Gastroesophageal sphincter (tissue), 4 donors: ENCODE results near the gene RHOV. TPM values are rescaled to one million over a fixed set of nuclear protein-coding genes. Genes with fewer than 3 reads are reported as not detected.

Experiments used
- ATAC-seq: fragments of 150-250 bp; one replicate; pipeline ENCODE4 v1.9.1; 2016; ENCODE audit warnings: mild to moderate bottlenecking, moderate library complexity
- H3K27ac ChIP-seq, 4 donors: fragments of 200-600 bp; sonication (generic) in 3 of 4; 1 replicate in 3 of 4; 2 replicates in 1 of 4; pipeline ENCODE4 v1.5.1; 2016 to 2019
- H3K27me3 ChIP-seq: fragments of 200-600 bp; sonication (generic); one replicate; pipeline ENCODE4 v1.5.1; 2019
- H3K36me3 ChIP-seq, 2 donors: fragments of 200-600 bp; sonication (generic); one replicate each; pipeline ENCODE4 v1.5.1; 2019; ENCODE audit warnings: control low read depth in 1 of 2
- H3K4me1 ChIP-seq, 3 donors: fragments of 200-600 bp; sonication (generic); 1 replicate in 2 of 3; 2 replicates in 1 of 3; pipeline ENCODE4 v1.5.1; 2016 to 2019; ENCODE audit warnings: control low read depth in 2 of 3
- H3K4me3 ChIP-seq, 2 donors: fragments of 200-600 bp; sonication (generic); one replicate each; pipeline ENCODE4 v1.5.1; 2019; ENCODE audit warnings: mild to moderate bottlenecking in 1 of 2, moderate library complexity in 1 of 2
- H3K9me3 ChIP-seq, 3 donors: fragments of 200-600 bp; sonication (generic); one replicate each; pipeline ENCODE4 v1.5.1; 2017 to 2019; ENCODE audit warnings: control low read depth in 2 of 3
- EP300 ChIP-seq: sonication (generic); formaldehyde crosslinking; IDR thresholded peaks from one replicate; pipeline ENCODE4 v1.6.1; 2017; ENCODE audit warnings: antibody characterized with exemption, mild to moderate bottlenecking
- POLR2A ChIP-seq, 2 donors: fragments of 450-650 bp; IDR thresholded peaks; one replicate each; pipeline ENCODE4 v1.6.1; 2017; ENCODE audit warnings: antibody characterized with exemption in 2 of 2, mild to moderate bottlenecking in 2 of 2, moderate library complexity in 1 of 2
- POLR2AphosphoS5 ChIP-seq: sonication (generic); formaldehyde crosslinking; IDR thresholded peaks from one replicate; pipeline ENCODE4 v1.6.1; 2017; ENCODE audit warnings: antibody characterized with exemption
- WGBS, 2 donors: methylation state at CpG; one replicate each; pipeline ENCODE4 v1.1.5; 2018; ENCODE audit warnings: low coverage in 1 of 2; 5-methylcytosine and 5-hydroxymethylcytosine counted together
- total RNA-seq, 4 donors: library from RNA; depleted of rRNA; stranded (reverse); fragments of >200 nt; gene quantifications; one replicate each; pipeline ENCODE4 v1.1.0, GENCODE V29; 2016
- TF ChIP-seq, protein P1 (sequence below), 4 experiments: fragments of 200-600 bp in 2 of 4; fragments of 450-650 bp in 2 of 4; sonication (generic) in 1 of 4; IDR thresholded peaks; one replicate each; pipeline ENCODE4 v1.5.1; 2017 to 2019; ENCODE audit warnings: antibody characterized with exemption in 4 of 4, mild to moderate bottlenecking in 2 of 4, moderate library complexity in 2 of 4

RHOV gene
- total RNA-seq, 4 donors from 2014 or later: 7.0 TPM; not detected in 3

DNA sequence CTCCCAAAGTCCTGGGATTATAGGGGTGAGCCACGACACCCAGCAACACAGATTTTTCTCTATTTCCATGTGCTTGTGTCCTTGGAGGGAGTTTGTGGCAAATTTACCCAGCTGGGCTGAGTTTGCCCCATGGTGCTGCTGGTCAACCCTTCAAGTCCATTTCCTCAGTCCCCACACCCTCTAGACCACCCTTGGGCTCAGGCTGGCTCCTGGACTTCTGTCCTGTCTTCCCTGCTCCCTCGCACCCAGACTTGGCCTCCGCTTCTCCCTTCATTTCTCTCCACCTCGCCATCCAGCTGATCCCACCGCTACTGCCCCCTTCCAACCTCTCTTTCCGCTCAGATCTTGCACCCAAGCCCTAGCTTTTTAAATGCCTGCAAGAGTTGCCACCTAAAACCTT lies 7.3 kb upstream of the RHOV start:
- WGBS, 2 donors: 96% methylated on average over 6 of the region's 6 CpGs
- TF ChIP-seq EP300: no peak
- TF ChIP-seq POLR2AphosphoS5: no peak
- TF ChIP-seq POLR2A (IDR thresholded peaks at IDR 0.05): no peak
- TF ChIP-seq, protein P1, sequence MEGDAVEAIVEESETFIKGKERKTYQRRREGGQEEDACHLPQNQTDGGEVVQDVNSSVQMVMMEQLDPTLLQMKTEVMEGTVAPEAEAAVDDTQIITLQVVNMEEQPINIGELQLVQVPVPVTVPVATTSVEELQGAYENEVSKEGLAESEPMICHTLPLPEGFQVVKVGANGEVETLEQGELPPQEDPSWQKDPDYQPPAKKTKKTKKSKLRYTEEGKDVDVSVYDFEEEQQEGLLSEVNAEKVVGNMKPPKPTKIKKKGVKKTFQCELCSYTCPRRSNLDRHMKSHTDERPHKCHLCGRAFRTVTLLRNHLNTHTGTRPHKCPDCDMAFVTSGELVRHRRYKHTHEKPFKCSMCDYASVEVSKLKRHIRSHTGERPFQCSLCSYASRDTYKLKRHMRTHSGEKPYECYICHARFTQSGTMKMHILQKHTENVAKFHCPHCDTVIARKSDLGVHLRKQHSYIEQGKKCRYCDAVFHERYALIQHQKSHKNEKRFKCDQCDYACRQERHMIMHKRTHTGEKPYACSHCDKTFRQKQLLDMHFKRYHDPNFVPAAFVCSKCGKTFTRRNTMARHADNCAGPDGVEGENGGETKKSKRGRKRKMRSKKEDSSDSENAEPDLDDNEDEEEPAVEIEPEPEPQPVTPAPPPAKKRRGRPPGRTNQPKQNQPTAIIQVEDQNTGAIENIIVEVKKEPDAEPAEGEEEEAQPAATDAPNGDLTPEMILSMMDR (IDR thresholded peaks at IDR 0.05): no peak
- no peaks in the 10 kb centered on the region for H3K9me3 ChIP-seq
- no peak overlapping the region for H3K27ac ChIP-seq
- H3K4me1 ChIP-seq: no peaks in the 10 kb centered on the region
- H3K27me3 ChIP-seq: no peaks in the 10 kb centered on the region
- H3K4me3 ChIP-seq: no peak overlapping the region
- H3K36me3 ChIP-seq: no peaks in the 10 kb centered on the region
- ATAC-seq: no peak

DNA sequence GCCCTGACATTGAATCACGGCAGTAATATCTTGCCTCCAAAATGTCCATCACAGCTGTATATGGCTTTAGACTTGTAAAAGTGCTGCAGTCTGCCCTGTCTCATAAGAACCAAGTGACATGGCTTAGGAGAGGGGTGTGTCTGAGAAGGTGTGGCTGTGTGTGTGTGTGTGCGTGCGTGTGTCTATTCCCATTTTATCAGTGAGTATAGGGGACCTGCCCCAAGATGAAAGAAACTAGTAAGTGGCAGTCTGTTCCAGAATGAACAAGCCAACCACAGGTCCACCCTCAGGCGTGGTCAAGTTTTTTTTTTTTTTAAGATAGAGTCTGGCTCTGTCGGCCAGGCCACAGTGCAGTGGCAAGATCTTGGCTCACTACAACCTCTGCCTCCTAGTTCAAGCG lies 5.6 kb upstream of the RHOV start:
- Histone ChIP-seq H3K27me3 (no peaks in the 10 kb centered on the region), H3K4me3 (no peak overlapping the region), H3K4me1 (no peaks in the 10 kb centered on the region), H3K36me3 (no peaks in the 10 kb centered on the region), H3K27ac (no peak overlapping the region), H3K9me3 (no peaks in the 10 kb centered on the region)
- ATAC-seq: no peak
- TF ChIP-seq, protein P1 (IDR thresholded peaks at IDR 0.05): no peak
- TF ChIP-seq POLR2A (IDR thresholded peaks at IDR 0.05): no peak
- TF ChIP-seq POLR2AphosphoS5: no peak
- TF ChIP-seq EP300: no peak
- 83 to 96% methylated on average over 4 of the region's 6 CpGs for WGBS, 2 donors

DNA sequence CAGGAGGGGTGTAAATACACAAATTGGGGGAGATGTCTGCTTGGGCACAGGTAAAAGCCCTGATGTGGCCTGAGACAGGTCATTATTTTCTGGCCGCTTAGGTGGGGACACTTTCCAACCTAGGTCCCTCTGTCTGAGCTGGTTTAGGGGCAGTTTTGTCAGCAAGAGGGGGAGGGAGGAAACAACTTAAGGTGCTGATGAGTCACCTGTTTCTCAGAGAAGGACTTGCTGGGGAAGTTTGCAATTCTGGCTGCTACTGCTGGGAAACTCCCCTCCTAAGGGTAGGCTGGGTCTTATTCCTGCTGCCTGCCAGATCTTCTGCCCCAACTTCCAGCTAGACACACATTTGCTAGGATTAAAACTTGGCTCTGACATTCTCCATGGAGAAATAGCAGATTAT lies 4.8 kb upstream of the RHOV start:
- H3K4me1 ChIP-seq: peaks cover 0 to 6% (median 5%) of the 10 kb centered on the region in 3 donors
- H3K9me3 ChIP-seq: no peaks in the 10 kb centered on the region
- no CpG with 5 or more reads among the region's 1 CpG for WGBS, 2 donors
- H3K4me3 ChIP-seq: no peak overlapping the region
- peaks cover 3% of the 10 kb centered on the region for H3K27me3 ChIP-seq
- no peak overlapping the region for H3K27ac ChIP-seq
- H3K36me3 ChIP-seq: no peaks in the 10 kb centered on the region
- TF ChIP-seq POLR2AphosphoS5 (no peak), POLR2A (IDR thresholded peaks at IDR 0.05) (no peak), EP300 (no peak)
- TF ChIP-seq, protein P1 (IDR thresholded peaks at IDR 0.05): no peak
- ATAC-seq: no peak

DNA sequence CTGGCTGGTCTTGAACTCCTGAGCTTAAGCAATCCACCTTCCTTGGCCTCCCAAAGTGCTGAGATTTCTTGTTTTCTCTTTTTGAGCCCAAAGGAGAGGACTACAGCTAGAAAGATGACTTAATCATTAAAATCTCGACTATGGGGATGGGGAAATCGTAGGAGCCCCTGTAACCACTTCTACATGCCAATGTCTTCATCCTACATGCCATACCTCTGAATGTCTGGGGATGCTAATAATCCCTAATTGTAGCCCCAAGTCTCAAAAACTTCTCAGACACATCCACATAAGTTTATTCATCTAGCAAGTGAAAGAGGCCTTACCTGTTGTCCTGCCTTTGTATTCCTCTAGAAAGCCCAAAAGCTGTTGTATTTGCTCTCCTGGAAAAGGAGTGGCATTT lies 3.7 kb upstream of the RHOV start:
- TF ChIP-seq POLR2AphosphoS5 (no peak), POLR2A (IDR thresholded peaks at IDR 0.05) (no peak), EP300 (no peak)
- TF ChIP-seq, protein P1 (IDR thresholded peaks at IDR 0.05): no peak
- H3K4me3 ChIP-seq: no peak overlapping the region
- H3K27me3 ChIP-seq: peaks cover 14% of the 10 kb centered on the region
- no peak for ATAC-seq
- WGBS, 2 donors: 59 to 80% methylated on average over 1 to 2 of the region's 2 CpGs
- no peak overlapping the region for H3K27ac ChIP-seq
- peaks cover 0 to 14% (median 9%) of the 10 kb centered on the region in 3 donors for H3K4me1 ChIP-seq
- no peaks in the 10 kb centered on the region for H3K9me3 ChIP-seq
- no peaks in the 10 kb centered on the region for H3K36me3 ChIP-seq

DNA sequence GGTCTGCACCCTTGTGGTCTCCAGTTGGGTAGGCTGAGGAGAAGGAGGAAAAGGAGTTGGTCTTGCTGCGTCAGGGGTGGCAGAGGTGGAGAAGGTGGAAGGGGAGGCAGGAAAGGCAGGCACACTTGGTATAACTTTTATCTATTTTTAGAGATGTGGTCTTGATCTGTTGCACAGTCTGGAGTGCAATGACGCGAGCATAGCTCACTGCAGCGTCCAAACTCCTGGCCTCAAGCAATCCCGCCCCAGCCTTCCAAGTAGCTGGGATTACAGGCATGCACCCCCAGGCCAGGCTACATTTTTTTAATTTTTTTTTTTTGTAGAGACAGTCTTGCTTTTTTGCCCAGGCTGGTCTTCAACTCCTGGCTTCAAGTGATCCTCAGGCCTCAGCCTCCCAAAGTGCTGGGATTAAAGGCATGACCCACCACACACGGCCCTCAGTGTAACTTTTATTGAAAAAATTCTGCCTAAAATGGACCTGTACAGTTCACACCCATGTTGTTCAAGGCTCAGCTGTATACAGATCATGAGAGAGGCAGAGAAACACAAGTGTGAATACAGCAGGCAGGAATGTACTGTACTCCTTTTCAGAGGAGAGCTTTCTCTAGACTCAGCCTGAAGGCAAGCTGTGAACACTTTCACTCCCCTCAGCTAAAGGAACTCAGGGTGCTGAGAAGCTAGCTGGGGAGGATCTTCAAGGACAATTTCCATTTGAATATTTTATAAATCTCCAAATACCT lies 2.1 kb upstream of the RHOV start:
- Histone ChIP-seq H3K27ac (no peak overlapping the region), H3K4me1 (peaks cover 0 to 14% (median 9%) of the 10 kb centered on the region in 3 donors), H3K4me3 (no peak overlapping the region), H3K27me3 (peaks cover 29% of the 10 kb centered on the region), H3K36me3 (no peaks in the 10 kb centered on the region), H3K9me3 (no peaks in the 10 kb centered on the region)
- TF ChIP-seq POLR2A (IDR thresholded peaks at IDR 0.05): no peak
- TF ChIP-seq POLR2AphosphoS5: no peak
- TF ChIP-seq, protein P1 (IDR thresholded peaks at IDR 0.05): no peak
- no peak for TF ChIP-seq EP300
- WGBS, 2 donors: 85 to 87% methylated on average over 5 of the region's 6 CpGs
- no peak for ATAC-seq
